GM12801 (cell line): Measurements from ENCODE around the gene ATP1A2.

Experiments
- TF ChIP-seq, protein P1 (sequence below): IDR thresholded peaks from one replicate; pipeline ENCODE4 v1.5.1; 2011; ENCODE audit warnings: control low read depth; ENCODE audit not compliant: insufficient read length; ENCODE audit errors: extremely low read depth

ATP1A2 gene

GRCh38 chr1:160167056-160167455 lies 51.5 kb downstream of the ATP1A2 start:
- TF ChIP-seq, protein P1, sequence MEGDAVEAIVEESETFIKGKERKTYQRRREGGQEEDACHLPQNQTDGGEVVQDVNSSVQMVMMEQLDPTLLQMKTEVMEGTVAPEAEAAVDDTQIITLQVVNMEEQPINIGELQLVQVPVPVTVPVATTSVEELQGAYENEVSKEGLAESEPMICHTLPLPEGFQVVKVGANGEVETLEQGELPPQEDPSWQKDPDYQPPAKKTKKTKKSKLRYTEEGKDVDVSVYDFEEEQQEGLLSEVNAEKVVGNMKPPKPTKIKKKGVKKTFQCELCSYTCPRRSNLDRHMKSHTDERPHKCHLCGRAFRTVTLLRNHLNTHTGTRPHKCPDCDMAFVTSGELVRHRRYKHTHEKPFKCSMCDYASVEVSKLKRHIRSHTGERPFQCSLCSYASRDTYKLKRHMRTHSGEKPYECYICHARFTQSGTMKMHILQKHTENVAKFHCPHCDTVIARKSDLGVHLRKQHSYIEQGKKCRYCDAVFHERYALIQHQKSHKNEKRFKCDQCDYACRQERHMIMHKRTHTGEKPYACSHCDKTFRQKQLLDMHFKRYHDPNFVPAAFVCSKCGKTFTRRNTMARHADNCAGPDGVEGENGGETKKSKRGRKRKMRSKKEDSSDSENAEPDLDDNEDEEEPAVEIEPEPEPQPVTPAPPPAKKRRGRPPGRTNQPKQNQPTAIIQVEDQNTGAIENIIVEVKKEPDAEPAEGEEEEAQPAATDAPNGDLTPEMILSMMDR: no peak

- TF ChIP-seq, protein P1: no peak
These were observed 52.0 kb downstream of the ATP1A2 start for GRCh38 chr1:160167580-160167979.

DNA sequence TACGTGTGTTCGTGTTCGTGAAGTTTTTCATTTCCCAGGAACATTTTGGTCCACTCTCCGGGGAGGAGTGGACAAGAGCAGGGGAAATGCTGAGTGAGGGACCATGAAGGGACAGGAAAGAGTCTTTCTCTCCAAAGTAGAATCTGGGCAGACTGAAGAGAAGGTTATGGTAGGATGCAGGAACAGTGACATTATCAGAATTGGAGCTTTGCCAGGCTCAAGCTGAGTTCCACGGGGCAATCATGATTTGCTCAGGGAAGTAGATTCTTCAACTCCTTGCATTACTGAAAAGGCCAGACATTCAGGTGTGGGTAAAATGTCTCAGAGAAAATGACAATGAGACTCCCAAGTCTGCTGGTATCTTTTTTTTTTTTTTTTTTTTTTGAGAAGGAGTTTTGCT lies 52.5 kb downstream of the ATP1A2 start:
- TF ChIP-seq, protein P1: no peak

GRCh38 chr1:160168609-160169369 lies 53.2 kb downstream of the ATP1A2 start:
- TF ChIP-seq, protein P1: no peak

DNA sequence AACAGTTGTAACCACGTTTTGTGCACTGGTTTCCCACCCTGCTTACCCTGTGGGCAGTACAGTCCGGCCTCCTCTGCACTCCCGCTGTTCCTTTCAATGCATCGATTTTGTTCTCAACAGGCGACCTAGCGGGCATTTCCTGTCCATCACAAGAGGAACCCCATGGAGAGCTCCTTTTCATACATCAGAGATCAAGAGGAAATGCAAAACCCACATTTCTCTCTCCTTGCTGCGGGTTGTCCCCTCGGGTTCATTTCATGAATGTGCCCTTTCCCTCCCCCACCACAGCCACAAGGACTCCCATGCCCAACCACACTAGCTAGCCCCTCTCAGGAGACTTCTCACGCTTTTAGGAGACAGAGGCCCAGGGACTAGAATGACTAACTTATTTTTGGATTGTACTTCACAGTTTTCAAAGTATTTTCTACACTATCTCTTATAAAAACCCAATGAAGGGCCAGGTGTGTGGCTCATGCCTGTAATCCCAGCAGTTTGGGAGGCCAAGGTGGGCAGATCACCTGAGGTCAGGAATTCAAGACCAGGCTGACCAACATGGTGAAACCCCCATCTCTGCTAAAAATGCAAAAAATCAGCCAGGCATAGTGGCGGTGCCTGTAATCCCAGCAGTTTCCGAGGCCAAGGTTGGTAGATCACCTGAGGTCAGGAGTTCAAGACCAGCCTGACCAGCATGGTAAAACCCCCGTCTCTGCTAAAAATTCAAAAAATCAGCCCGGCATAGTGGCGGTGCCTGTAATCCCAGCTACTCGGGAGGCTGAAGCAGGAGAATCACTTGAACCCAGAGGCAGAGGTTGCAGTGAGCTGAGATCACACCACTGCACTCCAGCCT lies 54.2 kb downstream of the ATP1A2 start:
- TF ChIP-seq, protein P1: no peak

DNA sequence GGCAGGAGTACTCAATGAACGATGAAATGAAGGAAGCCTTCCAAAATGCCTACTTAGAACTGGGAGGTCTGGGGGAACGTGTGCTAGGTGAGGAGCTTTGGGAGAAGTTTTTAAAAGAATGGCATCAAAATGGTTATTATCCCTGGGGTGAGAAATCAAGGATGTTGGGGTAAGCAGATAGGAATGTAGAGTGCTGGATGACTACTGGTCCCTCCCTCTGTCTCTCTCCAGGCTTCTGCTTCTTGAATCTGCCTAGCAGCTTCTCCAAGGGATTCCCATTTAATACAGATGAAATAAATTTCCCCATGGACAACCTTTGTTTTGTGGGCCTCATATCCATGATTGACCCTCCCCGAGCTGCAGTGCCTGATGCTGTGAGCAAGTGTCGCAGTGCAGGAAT lies 55.8 kb downstream of the ATP1A2 start:
- TF ChIP-seq, protein P1: no peak

GRCh38 chr1:160171980-160172379 lies 56.4 kb downstream of the ATP1A2 start:
- TF ChIP-seq, protein P1: no peak
